GM23338 (cell line): ENCODE data around the gene JTB.
"Not testable (repeated sequence)": the region's sequence is repeated elsewhere in the genome, so short reads cannot be mapped to it uniquely, and the experiment has no call there.

Experiments
- CREB1 ChIP-seq: fragments of 250-450 bp; sonication (Bioruptor Pico); IDR thresholded peaks from 2 replicates; pipeline ENCODE4 v1.5.0; 2020; ENCODE audit warnings: low read depth, mild to moderate bottlenecking, moderate library complexity
- CTCF ChIP-seq, 2 experiments: fragments of 200-600 bp in 1 of 2; sonication (generic) in 1 of 2; conservative IDR thresholded peaks; 2 replicates each; pipeline versions ENCODE4 v1.5.1 to v1.6.1; 2016 to 2017; ENCODE audit warnings: antibody characterized with exemption in 2 of 2, low read depth in 2 of 2, mild to moderate bottlenecking in 2 of 2, moderate library complexity in 1 of 2
- ETS1 ChIP-seq: IDR thresholded peaks from 2 replicates; pipeline ENCODE4 v1.6.1; 2016; ENCODE audit warnings: antibody characterized with exemption
- EZH2 ChIP-seq: fragments of 200-600 bp; sonication (generic); IDR thresholded peaks from one replicate; pipeline ENCODE4 v1.8.0; 2017; ENCODE audit warnings: antibody characterized with exemption, mild to moderate bottlenecking, low read depth; ENCODE audit not compliant: unreplicated experiment
- EZH2phosphoT487 ChIP-seq: fragments of 200-600 bp; sonication (generic); IDR thresholded peaks from one replicate; pipeline ENCODE4 v1.8.1; 2018; ENCODE audit warnings: antibody characterized with exemption; ENCODE audit not compliant: unreplicated experiment
- JUNB ChIP-seq: IDR thresholded peaks from one replicate; pipeline ENCODE4 v1.6.1; 2016; ENCODE audit warnings: antibody characterized with exemption; ENCODE audit not compliant: unreplicated experiment
- NANOG ChIP-seq: IDR thresholded peaks from 2 replicates; pipeline ENCODE4 v1.6.1; 2016; ENCODE audit warnings: antibody characterized with exemption, borderline replicate concordance
- POLR2AphosphoS5 ChIP-seq: IDR thresholded peaks from 2 replicates; pipeline ENCODE4 v1.6.1; 2016; ENCODE audit warnings: antibody characterized with exemption, low read depth
- REST ChIP-seq: IDR thresholded peaks from one replicate; pipeline ENCODE4 v1.6.1; 2018; ENCODE audit warnings: antibody characterized with exemption; ENCODE audit not compliant: unreplicated experiment
- STAT1 ChIP-seq: IDR thresholded peaks from one replicate; pipeline ENCODE4 v1.6.1; 2016; ENCODE audit warnings: antibody characterized with exemption; ENCODE audit not compliant: unreplicated experiment
- ZNF114 ChIP-seq: fragments of 250-450 bp; sonication (Bioruptor Pico); IDR thresholded peaks from 2 replicates; pipeline ENCODE4 v1.5.0; 2020; ENCODE audit warnings: mild to moderate bottlenecking, moderate library complexity
- ZNF331 ChIP-seq: fragments of 250-450 bp; sonication (Bioruptor Pico); IDR thresholded peaks from 2 replicates; pipeline ENCODE4 v1.5.0; 2020; ENCODE audit warnings: low read depth, mild to moderate bottlenecking, moderate library complexity
- ZNF462 ChIP-seq: fragments of 250-450 bp; sonication (Bioruptor Pico); IDR thresholded peaks from 2 replicates; pipeline ENCODE4 v1.5.0; 2020; ENCODE audit warnings: mild to moderate bottlenecking, moderate library complexity

GRCh38 chr1:153996882-153997281 is 19.4 kb upstream of the JTB start:
- TF ChIP-seq CTCF (conservative IDR thresholded peaks at IDR 0.05; ENCODE audit: low read depth in 2 of 2); EZH2phosphoT487; EZH2; REST; POLR2AphosphoS5; CREB1 (CRISPR knock-in tag); JUNB; ZNF114 (CRISPR knock-in tag); NANOG; STAT1; ETS1; ZNF462 (CRISPR knock-in tag); ZNF331 (CRISPR knock-in tag): not testable (repeated sequence)
